IPS DF 19.7 (cell line): ENCODE measurements around the gene PRSS38.

ENCODE experiments used
- DNase-seq: peaks from one replicate; pipeline ENCODE4 v3.0.0-alpha.2; 2013; ENCODE audit warnings: low read depth, low spot score

The PRSS38 gene

DNA sequence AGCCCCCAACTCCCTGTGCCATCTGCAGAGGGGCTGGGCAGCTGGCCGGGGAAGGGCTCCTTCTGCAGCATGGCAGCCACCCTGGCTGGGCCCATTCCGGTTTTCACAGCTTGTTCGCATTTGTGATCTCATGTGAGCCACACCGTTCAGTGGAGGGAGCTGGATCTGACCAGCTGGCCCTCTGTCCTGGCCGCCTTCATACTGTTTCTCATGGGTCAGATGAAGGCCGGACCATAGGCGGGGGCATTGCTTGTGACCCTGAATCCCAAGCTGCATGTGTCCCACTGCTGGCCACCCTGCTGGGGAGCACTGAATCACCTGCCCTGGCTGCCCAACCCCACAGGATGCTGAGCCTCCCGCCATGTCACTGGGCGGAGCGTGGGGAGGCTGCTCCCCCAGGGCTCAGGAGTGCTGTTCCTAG lies 36.4 kb upstream of the PRSS38 start:
- DNase-seq: no peak

DNA sequence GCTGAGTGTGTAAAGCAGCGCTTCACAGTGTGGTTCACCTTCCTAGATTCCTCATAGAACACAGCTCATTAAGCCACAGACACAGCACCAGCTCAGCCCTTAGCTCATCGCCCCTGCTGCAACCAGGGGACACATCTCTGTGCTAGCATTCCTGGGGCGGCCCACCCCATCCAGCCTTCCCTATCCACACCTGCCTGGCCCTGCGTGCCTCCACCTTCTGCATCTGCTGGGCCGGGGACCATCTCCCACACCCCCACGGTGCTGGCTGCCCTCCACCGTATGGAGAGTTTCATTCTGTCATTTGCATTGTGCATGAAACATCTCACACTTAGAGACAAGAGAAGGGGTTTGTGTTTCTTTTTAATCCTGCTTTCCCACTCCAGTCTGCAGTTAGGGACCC lies 35.8 kb upstream of the PRSS38 start:
- no peak for DNase-seq

DNA sequence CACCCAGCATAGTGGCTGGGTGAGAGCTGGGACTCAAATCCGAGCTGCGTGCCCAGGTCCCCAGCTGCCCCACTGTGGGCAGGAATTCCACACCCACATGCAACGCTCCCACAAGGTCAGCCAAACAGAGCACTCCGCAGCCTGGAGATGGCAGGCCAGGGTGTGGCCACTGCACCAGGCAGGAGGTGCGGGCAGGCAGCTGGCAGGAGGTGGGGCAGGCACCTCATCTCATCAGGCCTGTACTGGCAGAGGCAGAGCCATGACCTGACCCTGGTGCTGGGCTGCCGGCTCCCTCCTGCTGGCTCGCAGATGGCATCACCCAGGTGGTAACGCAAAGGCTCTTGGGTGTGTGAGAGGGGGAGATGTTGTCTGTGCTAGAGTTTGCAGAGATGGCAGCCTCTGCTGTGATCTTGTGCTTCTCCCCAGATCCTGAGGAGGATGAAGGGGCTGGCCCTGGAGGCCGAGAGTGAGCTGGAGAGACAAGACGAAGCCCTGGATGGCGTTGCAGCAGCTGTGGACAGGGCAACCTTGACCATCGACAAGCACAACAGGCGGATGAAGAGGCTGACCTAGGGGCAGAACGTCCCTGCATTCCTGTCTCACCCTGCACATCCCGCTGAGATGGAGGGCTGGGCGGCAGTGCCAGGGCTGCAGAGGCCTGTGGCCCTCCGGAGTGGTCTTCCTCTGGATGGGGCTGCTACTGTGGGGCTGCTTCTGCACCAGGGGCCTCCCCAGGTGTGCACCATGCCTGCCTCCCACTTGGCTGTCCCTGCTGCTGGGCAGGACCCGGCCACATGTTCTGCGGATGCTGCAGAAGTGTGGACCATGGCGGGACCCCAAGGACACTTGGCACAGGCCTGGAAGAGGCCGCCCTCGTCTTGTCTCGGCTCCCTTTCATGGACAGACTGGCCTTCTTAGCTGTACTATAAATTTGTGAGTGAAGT lies 35.1 kb upstream of the PRSS38 start:
- no peak for DNase-seq

DNA sequence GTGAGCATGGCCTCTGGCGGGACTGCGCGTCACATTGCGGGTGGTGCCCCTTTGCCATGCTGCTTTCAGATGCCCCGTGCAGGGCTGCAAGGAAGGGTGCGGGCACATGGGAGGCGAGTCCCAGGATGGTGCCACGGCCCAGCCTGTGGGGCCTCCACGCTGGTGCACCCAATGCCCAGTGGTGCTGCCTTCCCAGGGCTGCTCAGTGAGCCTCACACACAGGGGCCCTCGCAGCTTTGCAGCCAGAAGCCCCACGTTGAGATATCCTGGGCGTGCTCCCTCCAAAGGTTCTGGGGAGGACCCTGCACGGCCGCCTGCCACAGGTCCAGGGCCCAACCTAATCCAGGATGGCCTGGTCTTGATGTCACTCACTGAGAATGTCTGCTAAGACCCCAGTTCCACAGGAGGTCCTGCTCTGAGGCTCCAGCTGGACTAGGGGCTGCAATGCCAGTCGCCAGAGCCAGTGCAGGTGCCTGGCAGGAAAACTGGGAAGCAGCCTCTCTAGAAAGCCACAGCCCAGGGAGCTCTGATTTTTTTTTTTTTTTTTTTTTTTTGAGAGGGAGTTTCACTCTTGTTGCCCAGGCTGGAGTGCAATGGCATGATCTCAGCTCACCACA lies 34.1 kb upstream of the PRSS38 start:
- no peak for DNase-seq

DNA sequence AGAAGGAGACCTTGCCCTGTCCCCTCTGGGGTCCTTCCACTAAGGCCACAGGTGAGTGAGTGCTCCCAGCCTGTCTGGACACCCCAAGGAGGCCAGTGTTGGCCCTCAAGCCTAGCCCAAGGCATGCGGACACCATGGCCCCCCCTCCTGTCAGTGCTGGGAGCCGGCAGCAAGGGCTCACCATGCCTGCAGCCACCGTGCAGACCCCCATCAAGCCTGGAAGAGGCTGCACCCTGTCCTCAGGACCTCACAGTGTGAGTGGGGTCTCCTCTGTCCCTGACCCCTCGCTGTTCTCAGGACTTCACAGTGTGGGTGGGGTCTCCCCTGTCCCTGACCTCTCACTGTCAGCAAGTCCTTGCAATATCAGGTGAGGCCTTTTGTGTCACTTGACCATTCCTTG lies 33.2 kb upstream of the PRSS38 start:
- DNase-seq: no peak

DNA sequence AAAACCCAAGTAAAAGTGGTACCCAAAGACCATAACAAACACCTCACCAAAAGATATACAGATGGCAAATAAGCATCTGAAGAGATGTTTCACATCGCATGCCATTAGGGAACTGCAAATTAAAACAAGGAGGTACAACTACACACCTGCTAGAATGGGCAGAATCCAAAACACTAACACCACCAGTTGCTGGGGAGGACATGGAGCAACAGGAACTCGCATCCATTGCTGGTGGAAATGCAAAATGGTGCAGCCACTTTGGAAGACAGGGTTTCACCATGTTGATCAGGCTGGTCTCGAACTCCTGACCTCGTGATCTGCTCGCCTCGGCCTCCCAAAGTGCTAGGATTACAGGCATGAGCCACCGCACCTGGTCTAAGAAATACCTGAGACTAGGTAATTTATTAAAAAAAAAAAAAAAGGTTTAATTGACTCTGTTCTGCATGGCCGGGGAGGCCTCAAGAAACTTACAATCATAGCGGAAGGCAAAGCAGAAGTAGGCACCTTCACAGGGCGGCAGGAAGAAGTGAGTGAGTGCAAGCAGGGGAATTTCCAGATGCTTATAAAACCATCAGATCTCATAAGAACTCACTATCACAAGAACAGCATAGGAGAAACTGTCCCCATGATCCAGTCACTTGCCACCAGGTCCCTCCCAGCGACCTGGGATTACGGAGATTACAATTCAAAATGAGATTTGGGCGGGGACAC lies 30.2 kb upstream of the PRSS38 start:
- DNase-seq: no peak

DNA sequence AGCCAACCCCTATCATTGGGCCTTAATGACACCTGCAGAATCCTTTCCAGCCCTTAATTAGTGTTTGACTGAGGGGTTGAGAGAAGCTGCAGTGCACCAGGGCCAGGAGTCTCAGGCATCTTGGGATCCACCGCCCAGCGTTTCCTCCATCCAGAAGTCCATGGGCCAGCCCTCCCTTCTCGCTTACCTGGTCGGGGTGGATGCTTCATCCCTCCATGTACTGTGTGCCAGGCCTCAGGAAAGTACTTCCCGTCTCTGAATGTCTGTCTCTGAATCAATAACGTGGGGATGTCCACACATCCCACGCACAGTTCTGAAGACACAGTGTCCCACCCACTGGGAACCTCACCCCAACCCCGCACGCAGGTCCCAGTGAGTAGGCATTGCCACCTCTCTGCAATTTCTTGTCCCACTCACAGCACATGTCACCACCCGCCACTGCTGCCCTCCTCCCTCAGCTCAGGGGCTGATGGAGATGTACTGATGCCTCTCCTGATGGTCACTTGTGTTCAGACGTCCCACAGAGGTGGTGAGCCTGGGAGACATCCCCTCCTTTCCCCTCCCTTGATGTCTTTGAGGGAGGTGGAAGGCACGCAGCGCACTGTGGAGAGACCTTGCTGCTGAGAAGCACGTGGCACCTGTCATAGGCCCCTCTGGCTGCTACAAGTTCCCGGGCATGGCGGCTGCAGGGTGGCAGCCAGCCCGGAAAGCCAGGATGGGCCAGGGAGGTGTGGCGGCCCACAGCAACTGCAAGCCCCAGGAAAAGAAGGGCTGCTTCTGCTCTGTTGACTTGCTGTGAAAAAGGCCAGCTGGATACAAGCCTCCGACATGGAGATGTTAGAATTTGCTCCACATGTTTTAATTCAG lies 29.4 kb upstream of the PRSS38 start:
- no peak for DNase-seq

DNA sequence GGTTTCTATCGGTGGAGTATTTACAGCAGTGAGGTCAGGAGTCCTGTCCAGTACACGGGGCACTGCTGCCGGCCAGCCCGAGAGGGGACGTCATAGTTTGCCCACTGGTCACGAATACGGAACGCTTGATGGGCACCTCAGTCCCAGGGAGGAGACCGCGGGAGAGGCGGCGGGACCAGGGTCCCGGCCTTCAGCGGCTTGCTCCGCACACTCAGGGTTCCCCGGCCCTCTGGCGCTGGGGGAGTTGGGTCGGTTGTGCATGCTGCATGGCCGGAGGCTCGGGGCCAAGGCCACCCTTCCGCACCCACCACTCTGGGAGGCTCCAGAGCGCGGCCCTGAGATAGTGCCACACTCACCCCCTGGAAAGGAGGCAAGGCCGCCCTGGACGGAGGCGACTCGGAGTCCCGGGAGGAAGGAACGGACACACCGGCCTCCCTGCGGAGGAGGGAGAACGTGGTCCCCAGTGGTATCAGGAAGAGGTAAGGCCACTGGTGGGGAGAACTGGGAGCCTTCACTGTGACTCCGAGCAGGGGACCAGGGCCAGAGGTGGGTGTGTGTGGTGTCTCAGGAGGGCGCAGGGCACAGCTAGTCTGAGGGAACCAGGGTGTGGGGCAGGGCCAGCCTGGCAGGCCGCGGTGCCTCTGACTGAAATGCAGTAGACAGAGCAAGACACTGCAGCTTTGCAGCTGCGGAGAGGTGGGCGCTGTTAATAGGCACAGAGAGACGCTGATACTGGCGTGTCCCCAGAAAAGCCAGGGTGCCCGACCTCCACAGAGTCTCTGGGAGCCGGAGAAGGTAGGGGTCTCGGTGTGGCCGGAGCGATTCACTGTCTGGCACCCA lies 28.6 kb upstream of the PRSS38 start:
- no peak for DNase-seq

DNA sequence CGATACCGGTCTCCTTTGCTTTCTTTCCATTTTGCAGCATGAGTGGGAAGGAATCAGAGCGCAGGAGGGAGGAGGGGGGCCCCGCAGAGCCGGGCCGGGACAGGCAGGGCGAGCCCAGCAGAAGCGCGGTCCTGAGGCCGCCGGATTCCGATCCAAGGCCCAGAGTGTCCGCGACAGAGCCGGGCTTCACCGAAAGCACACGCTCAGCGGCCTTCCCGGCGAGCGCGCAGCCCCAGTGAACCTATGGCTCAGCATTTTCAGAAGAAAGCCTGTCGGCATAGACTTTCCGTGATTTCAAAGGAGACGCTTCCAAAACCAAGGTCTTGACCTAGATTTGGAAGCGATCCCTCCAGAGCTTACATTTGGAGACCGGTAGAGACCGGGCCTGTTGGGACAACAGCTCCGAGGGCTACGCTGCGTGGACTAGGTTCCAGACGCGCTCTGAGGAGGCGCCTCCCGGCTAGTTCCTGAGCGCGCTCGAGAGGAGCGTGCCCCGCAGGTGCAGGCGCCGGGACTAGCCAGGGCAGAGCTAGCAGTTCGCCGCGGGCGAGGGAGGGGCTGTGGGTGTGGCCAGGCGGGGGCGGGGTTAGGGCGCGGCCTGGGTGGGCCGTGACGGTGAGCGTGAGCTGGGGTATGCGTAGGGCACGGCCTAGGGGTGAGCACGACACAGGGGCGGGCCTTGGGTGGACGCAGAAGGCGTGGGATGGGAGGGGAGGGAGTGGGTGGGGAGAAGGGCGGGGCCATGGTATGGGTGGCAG lies 27.8 kb upstream of the PRSS38 start:
- peak; percentile 61 for DNase-seq

DNA sequence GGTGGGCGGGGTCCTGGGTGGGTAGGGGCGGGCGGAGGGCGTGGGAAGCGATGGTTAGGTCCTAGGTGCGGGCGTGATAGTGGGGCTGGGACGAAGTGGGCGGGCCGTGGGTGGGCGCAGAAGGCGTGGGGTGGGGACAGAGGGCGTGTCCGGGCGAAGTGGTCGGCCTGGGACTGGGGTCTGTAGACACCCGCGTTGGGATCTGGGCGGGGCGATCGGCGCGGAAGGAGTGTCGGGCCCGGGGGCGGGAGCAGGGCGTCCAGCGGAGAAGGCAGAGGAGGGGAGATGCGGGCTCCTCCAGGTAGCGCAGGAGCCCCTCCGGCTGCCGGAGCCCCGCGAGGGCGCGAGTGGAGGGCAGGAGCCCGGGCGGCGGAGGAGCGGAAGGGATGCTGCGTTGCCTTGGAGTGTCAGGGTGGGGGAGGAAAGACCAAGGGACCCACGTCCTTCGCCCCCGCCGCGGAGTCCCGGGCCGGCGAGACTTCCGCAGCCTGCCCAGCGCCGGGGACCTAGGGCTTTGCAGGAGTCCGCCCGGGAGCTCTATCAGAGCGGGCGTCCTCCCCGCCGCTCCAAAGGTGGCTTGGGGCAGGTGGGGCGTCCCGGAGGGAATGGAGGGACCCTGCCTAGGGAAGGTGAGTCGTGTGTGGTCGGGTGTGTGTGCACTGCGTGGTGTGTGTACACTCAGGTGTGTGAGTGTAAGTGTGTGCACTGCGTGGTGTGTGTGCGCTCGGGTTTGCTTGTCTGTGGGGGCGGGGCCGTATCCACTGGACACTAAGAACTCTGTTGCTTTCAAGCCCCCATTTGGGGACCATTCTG lies 27.0 kb upstream of the PRSS38 start:
- DNase-seq: no peak

DNA sequence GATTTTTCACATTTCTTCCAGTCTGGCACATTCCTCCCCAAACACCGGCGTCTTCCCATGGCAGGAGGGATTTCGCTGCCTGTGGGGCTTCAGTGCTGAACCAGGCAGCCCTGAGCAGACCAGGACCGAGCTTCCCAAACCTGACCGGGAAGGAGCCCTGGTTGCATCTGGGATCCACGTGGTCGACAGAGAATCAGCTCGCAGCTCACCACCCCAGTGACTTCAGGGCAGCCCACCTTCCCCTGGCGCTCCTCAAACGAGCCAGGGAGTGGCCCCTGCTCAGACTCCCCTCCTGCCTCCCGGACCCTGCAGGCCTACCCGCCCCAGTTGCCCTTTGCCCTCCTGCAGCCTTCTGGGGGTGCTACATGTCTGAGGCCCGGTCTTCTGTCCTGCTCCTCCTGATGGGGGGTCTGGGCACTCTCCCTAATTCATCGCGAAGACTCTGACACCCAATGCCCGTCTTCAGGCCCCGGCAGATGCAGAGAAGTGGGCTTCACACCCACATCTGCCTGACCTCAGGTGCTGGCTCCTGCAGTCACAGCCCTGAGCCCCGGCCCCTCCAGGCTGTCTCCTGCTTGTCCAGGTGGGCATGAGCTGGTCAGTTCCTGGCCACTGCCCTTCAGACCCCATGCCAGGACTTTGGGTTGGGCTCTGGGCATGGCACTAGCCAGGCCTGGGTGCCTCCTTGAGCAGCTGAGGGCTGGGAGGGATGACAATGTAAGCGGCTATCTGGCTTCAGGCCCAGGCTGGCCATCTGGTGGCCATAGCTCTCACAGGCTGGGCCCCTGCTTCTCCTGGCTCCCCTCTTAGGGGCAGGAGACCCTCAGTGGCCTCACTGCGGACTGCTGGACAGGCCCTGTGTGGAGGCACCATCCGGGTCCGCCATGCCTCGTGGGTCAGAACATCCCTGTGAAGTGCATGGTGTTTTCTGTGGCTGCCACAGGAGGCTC lies 26.1 kb upstream of the PRSS38 start:
- no peak for DNase-seq

DNA sequence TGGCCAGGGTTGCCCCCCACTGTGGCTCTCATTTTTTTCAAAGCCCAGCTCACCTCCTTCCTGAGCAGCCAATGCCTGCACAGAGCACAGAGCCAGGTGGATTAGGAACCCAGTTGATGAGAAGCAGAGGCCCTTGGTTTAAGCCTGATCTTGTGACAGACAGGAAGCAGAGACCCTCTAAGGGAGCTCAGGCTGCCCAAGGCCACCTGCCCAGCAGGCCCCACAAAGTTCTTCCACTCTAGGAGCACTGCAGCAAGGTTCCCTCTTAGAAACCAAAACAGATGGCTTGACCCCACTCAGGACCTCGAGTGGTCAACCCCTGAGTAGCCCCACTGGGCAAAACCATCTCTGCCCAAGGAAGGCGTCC lies 25.5 kb upstream of the PRSS38 start:
- DNase-seq: no peak

DNA sequence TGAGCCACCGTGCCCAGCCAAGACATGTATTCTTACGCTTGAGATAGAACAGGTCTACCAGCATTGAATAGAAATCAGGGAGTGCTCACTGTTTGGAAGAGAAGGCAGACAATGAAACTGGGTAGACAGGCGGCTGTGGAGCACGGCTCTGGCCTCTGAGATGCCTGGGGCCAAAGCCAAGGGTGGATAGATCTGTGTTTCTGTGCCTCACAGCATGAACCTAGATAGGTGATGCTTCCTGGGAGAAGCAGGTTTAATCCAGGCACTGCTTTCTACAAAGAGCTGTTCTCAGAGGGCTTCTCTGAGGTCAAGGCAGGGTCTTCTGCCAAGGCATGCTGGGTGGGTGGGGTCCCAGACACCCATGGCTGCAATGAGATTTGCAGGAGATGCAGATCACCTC lies 24.6 kb upstream of the PRSS38 start:
- no peak for DNase-seq

DNA sequence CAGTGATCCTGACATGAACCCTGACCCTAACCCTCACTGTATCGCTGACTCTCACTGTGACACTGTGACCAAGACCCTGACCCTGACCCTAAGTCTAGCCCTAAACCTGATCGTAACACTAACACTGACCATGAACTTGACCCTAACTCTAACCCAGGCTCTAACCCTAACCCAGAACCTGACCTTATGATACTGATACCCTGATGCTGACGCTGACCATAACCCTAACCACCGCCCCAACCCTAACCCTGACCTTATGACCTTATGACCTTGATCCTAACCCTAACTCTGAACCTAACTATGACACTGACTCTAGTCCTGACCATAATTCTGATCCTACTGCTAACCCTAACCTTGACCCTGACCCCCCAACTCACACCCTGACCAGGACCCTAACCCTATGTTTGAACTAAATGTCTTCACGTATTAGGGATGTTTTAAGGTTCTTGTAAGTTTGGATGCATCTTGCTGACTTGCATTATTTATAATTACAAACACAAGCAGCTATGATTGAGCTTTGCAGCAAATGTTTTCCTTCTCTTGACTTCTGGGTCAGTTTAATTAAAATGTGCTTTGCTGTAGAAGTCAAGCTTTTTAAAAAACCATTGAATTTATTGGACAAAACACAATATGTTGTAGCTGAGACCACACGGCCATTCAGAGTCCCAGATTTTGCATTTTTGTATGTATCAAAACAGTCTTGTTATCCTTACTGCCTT lies 23.9 kb upstream of the PRSS38 start:
- DNase-seq: no peak

DNA sequence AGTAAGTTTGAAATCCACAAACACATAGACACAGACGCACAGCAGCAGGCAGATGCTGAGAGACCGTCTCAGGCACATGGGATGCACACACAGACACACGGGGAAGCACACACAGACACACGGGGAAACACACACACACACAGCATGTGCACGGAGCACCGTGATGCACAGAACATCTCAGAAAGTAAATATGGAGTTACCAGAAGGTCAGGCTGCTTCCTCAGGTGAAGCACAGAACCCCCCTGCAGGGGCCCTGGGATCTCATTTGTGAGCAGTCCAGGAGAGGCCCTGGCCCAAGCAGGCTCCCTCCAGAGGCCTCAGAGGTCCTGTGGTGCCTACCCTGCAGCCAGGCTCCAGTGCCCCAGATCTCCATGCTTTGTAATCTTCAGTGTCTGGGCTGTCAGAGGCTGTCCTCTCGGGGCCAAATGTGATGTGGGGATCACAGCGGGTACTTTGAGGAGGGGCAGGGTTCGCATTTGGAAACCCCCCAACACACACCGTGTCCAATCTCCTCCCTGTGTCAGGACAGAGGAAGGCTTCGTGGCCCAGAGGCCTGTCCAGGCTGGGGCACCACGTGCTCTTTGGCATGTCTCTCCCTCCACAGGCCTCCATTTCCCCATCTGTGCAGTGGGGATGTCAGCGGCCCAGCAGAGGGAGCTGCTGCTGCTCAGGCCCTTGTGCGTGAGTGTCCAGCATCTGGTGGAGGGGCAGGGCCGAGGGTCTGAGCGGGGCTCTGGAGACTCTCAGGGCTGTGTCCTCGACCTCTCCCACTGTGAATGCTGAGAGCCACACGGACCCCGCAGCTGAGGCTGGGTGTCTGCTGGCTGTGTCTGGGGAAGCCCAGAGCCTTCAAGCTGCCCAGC lies 23.0 kb upstream of the PRSS38 start:
- no peak for DNase-seq
